DOHH2 (cell line): ENCODE data around the gene SERINC3.

Source experiments
- H3F3A ChIP-seq: fragments of 200-600 bp; sonication (generic), shearing (Covaris generic); 2 replicates; pipeline ENCODE4 v1.6.0; 2016; ENCODE audit warnings: antibody characterized with exemption, mild to moderate bottlenecking; ENCODE audit not compliant: control insufficient read depth, insufficient read depth
- H3K27ac ChIP-seq: fragments of 200-600 bp; sonication (generic); 2 replicates; pipeline ENCODE4 v1.5.1; 2014; ENCODE audit warnings: low read depth, mild to moderate bottlenecking, low read length, moderate library complexity
- H3K27me3 ChIP-seq: fragments of 200-600 bp; sonication (generic); 2 replicates; pipeline ENCODE4 v1.6.1; 2014; ENCODE audit warnings: mild to moderate bottlenecking, low read length, mixed read lengths; ENCODE audit not compliant: control insufficient read depth
- H3K36me3 ChIP-seq: fragments of 200-600 bp; sonication (generic); 2 replicates; pipeline ENCODE4 v1.6.1; 2014; ENCODE audit warnings: mild to moderate bottlenecking, low read length, moderate library complexity, mixed read lengths; ENCODE audit not compliant: control insufficient read depth
- H3K4me1 ChIP-seq: fragments of 200-600 bp; sonication (generic); 2 replicates; pipeline ENCODE4 v1.6.1; 2014; ENCODE audit warnings: mild to moderate bottlenecking, low read length, mixed read lengths; ENCODE audit not compliant: control insufficient read depth
- H3K4me2 ChIP-seq: fragments of 200-600 bp; sonication (generic); 2 replicates; pipeline ENCODE4 v1.6.0; 2014; ENCODE audit warnings: mild to moderate bottlenecking, low read length, moderate library complexity
- H3K4me3 ChIP-seq: fragments of 200-600 bp; sonication (generic); 2 replicates; pipeline ENCODE4 v1.5.1; 2014; ENCODE audit warnings: mild to moderate bottlenecking, low read length, mixed read lengths
- H3K79me2 ChIP-seq: fragments of 200-600 bp; sonication (generic); 2 replicates; pipeline ENCODE4 v1.6.1; 2014; ENCODE audit warnings: mild to moderate bottlenecking, low read length, mixed read lengths; ENCODE audit not compliant: control insufficient read depth
- H3K9me2 ChIP-seq: fragments of 200-600 bp; sonication (generic); replicated peaks from 2 replicates; pipeline ENCODE4 v1.6.1; 2014; ENCODE audit warnings: mild to moderate bottlenecking, low read length, mixed read lengths; ENCODE audit not compliant: control insufficient read depth
- H3K9me3 ChIP-seq: fragments of 200-600 bp; sonication (generic); 2 replicates; pipeline ENCODE4 v1.6.1; 2014; ENCODE audit warnings: antibody characterized with exemption, low read length, mixed read lengths; ENCODE audit not compliant: control insufficient read depth, insufficient read depth
- H4K20me1 ChIP-seq: fragments of 200-600 bp; sonication (generic); 2 replicates; pipeline ENCODE4 v1.6.0; 2014; ENCODE audit warnings: low read depth, mild to moderate bottlenecking, antibody characterized with exemption, low read length, moderate library complexity; ENCODE audit not compliant: control insufficient read depth, insufficient read depth
- CTCF ChIP-seq: fragments of 200-600 bp; sonication (generic); IDR thresholded peaks from one replicate; pipeline ENCODE4 v1.5.1; 2014; ENCODE audit warnings: antibody characterized with exemption, mild to moderate bottlenecking, low read depth, low read length; ENCODE audit not compliant: poor library complexity, severe bottlenecking
- EZH2phosphoT487 ChIP-seq: fragments of 200-600 bp; sonication (generic); IDR thresholded peaks from 2 replicates; pipeline ENCODE4 v1.6.1; 2017; ENCODE audit warnings: borderline replicate concordance, mild to moderate bottlenecking, antibody characterized with exemption, low read length, moderate library complexity, mixed read lengths

The SERINC3 gene

GRCh38 chr20:44513871-44514270 is 8.0 kb downstream of the SERINC3 start:
- Histone ChIP-seq H3K9me3 (no peaks in the 10 kb centered on the region), H3K4me3 (no peak overlapping the region), H3K9me2 (no peaks in the 10 kb centered on the region), H3F3A (no peaks in the 10 kb centered on the region), H3K36me3 (peaks cover 36% of the 10 kb centered on the region), H3K4me2 (no peak overlapping the region), H3K4me1 (no peaks in the 10 kb centered on the region), H4K20me1 (peaks cover 3% of the 10 kb centered on the region; the same call in 1 of the 2 replicates), H3K27ac (no peak overlapping the region), H3K79me2 (peaks cover 56% of the 10 kb centered on the region), H3K27me3 (no peaks in the 10 kb centered on the region)
- no peak for TF ChIP-seq CTCF
- no peak for TF ChIP-seq EZH2phosphoT487

GRCh38 chr20:44509762-44510161 is 12.1 kb downstream of the SERINC3 start:
- no peaks in the 10 kb centered on the region for H3F3A ChIP-seq
- H3K79me2 ChIP-seq: peaks cover 16% of the 10 kb centered on the region
- no peaks in the 10 kb centered on the region for H3K27me3 ChIP-seq
- no peaks in the 10 kb centered on the region for H3K4me1 ChIP-seq
- H3K9me3 ChIP-seq: no peaks in the 10 kb centered on the region
- H3K27ac ChIP-seq: no peak overlapping the region
- H3K4me3 ChIP-seq: no peak overlapping the region
- no peaks in the 10 kb centered on the region for H4K20me1 ChIP-seq
- TF ChIP-seq EZH2phosphoT487 (no peak), CTCF (no peak)
- no peaks in the 10 kb centered on the region for H3K9me2 ChIP-seq
- peaks cover 64% of the 10 kb centered on the region for H3K36me3 ChIP-seq
- no peak overlapping the region for H3K4me2 ChIP-seq

GRCh38 chr20:44504402-44505307 is 17.2 kb downstream of the SERINC3 start:
- Histone ChIP-seq H3K79me2 (no peaks in the 10 kb centered on the region), H3K4me3 (no peak overlapping the region), H3K27ac (no peak overlapping the region), H3K27me3 (no peaks in the 10 kb centered on the region), H3F3A (no peaks in the 10 kb centered on the region), H4K20me1 (no peaks in the 10 kb centered on the region), H3K9me3 (no peaks in the 10 kb centered on the region), H3K9me2 (no peaks in the 10 kb centered on the region), H3K36me3 (peaks cover 80% of the 10 kb centered on the region), H3K4me2 (no peak overlapping the region), H3K4me1 (no peaks in the 10 kb centered on the region)
- TF ChIP-seq CTCF (no peak), EZH2phosphoT487 (no peak)
